ENCODE data around the gene NPLOC4. TPM values are rescaled to one million over a fixed set of nuclear protein-coding genes. Genes with fewer than 3 reads are reported as not detected.
A peak's percentile ranks its signal among the peaks of the same experiment; 100 is the strongest.

NPLOC4 gene
- total and polyA plus RNA-seq, 9 of the 15 experiments (the other 6 are each of a cell fraction or from before 2014, with no cell fraction given), result 1.5 to 116 (median 64.5) TPM

DNA sequence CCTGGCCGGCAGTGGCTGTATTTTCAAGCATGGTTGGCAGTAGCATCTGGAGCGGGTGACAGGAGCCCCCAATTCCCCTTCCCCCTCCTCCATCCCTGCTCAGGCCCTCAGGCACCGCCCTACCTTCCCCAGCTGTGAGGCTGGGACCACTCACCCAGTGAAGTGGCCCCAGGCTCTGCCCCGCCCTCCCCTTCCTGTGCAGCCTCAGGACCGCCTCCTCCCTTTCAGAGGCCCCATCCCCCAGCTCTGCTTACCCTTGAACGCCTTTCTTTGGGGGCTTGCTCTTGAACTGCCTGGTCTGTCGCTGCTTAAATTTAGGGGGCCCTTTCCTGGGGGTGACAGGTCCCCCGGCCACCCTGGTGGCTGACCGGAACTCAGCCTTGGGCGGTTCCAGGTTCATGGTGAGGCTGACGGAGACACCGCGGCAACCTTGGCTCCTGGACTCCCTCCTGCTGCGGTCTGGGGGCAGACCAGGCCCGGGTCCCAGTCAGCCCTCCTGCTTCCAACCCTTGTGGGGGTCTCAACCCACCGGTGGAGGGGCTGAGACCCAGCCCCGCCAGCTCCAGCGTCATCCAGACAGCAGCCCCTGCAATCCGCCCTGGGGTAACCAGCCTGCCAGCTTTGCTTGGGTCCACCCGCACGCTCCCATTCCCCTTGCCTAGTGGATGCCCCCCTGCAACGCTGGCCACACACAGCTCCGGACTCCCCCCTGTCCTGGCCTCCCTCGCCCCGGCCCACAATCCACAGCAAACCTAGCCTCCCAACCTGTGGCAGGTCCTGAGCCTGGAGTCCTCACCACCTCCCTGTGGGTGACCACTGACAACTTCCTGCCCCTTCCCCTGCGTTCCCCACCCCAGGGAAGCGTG lies 16.2 kb upstream of the NPLOC4 start:
- H3K4me1 ChIP-seq (replicated peaks in 1 of 2; ENCODE audit: control insufficient read depth in 2 of 2, insufficient read depth in 2 of 2, low read length in 2 of 2), result peaks cover 0 to 53% of the 10 kb centered on the region in 2 experiments; a peak in 2 of 5 replicates
- CTCF ChIA-PET (ENCODE audit: low intra/inter-chr PET ratio), result no interaction called here
- TF ChIP-seq HDGF (IDR thresholded peaks at IDR 0.05) (no peak), RUNX1 (IDR thresholded peaks at IDR 0.05; ENCODE audit: low read depth) (no peak), HNRNPLL (IDR thresholded peaks at IDR 0.05; ENCODE audit: low read depth, low read length, poor library complexity, severe bottlenecking) (no peak), ZC3H4 (CRISPR knock-in tag; IDR thresholded peaks at IDR 0.05; ENCODE audit: borderline replicate concordance) (no peak)
- TF ChIP-seq, protein P1, sequence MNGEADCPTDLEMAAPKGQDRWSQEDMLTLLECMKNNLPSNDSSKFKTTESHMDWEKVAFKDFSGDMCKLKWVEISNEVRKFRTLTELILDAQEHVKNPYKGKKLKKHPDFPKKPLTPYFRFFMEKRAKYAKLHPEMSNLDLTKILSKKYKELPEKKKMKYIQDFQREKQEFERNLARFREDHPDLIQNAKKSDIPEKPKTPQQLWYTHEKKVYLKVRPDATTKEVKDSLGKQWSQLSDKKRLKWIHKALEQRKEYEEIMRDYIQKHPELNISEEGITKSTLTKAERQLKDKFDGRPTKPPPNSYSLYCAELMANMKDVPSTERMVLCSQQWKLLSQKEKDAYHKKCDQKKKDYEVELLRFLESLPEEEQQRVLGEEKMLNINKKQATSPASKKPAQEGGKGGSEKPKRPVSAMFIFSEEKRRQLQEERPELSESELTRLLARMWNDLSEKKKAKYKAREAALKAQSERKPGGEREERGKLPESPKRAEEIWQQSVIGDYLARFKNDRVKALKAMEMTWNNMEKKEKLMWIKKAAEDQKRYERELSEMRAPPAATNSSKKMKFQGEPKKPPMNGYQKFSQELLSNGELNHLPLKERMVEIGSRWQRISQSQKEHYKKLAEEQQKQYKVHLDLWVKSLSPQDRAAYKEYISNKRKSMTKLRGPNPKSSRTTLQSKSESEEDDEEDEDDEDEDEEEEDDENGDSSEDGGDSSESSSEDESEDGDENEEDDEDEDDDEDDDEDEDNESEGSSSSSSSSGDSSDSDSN (IDR thresholded peaks at IDR 0.05; ENCODE audit: borderline replicate concordance in 1 of 2, low read depth in 2 of 2, low read length in 2 of 2), result no peak
- TF ChIP-seq, protein P2, sequence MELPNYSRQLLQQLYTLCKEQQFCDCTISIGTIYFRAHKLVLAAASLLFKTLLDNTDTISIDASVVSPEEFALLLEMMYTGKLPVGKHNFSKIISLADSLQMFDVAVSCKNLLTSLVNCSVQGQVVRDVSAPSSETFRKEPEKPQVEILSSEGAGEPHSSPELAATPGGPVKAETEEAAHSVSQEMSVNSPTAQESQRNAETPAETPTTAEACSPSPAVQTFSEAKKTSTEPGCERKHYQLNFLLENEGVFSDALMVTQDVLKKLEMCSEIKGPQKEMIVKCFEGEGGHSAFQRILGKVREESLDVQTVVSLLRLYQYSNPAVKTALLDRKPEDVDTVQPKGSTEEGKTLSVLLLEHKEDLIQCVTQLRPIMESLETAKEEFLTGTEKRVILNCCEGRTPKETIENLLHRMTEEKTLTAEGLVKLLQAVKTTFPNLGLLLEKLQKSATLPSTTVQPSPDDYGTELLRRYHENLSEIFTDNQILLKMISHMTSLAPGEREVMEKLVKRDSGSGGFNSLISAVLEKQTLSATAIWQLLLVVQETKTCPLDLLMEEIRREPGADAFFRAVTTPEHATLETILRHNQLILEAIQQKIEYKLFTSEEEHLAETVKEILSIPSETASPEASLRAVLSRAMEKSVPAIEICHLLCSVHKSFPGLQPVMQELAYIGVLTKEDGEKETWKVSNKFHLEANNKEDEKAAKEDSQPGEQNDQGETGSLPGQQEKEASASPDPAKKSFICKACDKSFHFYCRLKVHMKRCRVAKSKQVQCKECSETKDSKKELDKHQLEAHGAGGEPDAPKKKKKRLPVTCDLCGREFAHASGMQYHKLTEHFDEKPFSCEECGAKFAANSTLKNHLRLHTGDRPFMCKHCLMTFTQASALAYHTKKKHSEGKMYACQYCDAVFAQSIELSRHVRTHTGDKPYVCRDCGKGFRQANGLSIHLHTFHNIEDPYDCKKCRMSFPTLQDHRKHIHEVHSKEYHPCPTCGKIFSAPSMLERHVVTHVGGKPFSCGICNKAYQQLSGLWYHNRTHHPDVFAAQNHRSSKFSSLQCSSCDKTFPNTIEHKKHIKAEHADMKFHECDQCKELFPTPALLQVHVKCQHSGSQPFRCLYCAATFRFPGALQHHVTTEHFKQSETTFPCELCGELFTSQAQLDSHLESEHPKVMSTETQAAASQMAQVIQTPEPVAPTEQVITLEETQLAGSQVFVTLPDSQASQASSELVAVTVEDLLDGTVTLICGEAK (IDR thresholded peaks at IDR 0.05), result no peak
- TF ChIP-seq, protein P2 (CRISPR knock-in tag; IDR thresholded peaks at IDR 0.05), result no peak
- TF ChIP-seq, protein P3, sequence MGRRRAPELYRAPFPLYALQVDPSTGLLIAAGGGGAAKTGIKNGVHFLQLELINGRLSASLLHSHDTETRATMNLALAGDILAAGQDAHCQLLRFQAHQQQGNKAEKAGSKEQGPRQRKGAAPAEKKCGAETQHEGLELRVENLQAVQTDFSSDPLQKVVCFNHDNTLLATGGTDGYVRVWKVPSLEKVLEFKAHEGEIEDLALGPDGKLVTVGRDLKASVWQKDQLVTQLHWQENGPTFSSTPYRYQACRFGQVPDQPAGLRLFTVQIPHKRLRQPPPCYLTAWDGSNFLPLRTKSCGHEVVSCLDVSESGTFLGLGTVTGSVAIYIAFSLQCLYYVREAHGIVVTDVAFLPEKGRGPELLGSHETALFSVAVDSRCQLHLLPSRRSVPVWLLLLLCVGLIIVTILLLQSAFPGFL (CRISPR knock-in tag; IDR thresholded peaks at IDR 0.05), result no peak

More for the DNA sequence above, 16.2 kb upstream of the NPLOC4 start:
- H2AFZ ChIP-seq (ENCODE audit: low read depth, low read length), result no peak overlapping the region
- H3K9me1 ChIP-seq (ENCODE audit: control insufficient read depth, insufficient read depth, low read length), result no peaks in the 10 kb centered on the region
- peaks cover 6% of the 10 kb centered on the region for H3K9me3 ChIP-seq (replicated peaks; ENCODE audit: control insufficient read depth, insufficient read depth, low read depth, low read length)
- ATAC-seq (peak; percentile 63), FAIRE-seq (no peak), DNase-seq (ENCODE audit: extremely low read depth in 1 of 4, low spot score in 3 of 4) (peak in 2 of 4 experiments; percentile 45 to 56)
- H3K27ac ChIP-seq (ENCODE audit: extremely low read depth, low read depth, low read length), result no peak overlapping the region
- H3K36me3 ChIP-seq (ENCODE audit: control insufficient read depth, insufficient read depth, low read length), result no peaks in the 10 kb centered on the region
- H3K27me3 ChIP-seq (ENCODE audit: control insufficient read depth in 2 of 2, insufficient read depth in 2 of 2, low read length in 2 of 2), result no peaks in the 10 kb centered on the region
- no peaks in the 10 kb centered on the region for H3K79me2 ChIP-seq (ENCODE audit: control insufficient read depth, insufficient read depth, low read length)
- POLR2A ChIA-PET, result interaction anchor here (1.2 kb wide), 2 partner anchors 10 to 189 kb away, joined by 3 to 4 read pairs; no protein-coding TSS in a partner anchor
- H3K4me3 ChIP-seq, result no peak overlapping the region
- intact Hi-C loops (cut with micrococcal nuclease) (no loop called here), in situ Hi-C loops (cut with MboI) (no loop called here)
- BruUV-seq (replicated peaks), result no TSS peak
- peak overlapping the region in 1 of 2 experiments; percentile 65; a peak in 1 of 4 replicates for H3K9ac ChIP-seq (ENCODE audit: insufficient read depth in 1 of 2, low read depth in 2 of 2, low read length in 2 of 2)
- H3K4me2 ChIP-seq (ENCODE audit: insufficient read depth, low read length), result no peak overlapping the region
- H4K20me1 ChIP-seq (replicated peaks; ENCODE audit: control insufficient read depth, insufficient read depth, low read length), result no peaks in the 10 kb centered on the region
- 65% methylated on average over 18 of the region's 27 CpGs for WGBS (ENCODE audit: insufficient coverage, low coverage, missing lambda C conversion rate)

Data from K562 (cell line).